GM10248 (cell line): ENCODE results near the gene SBNO2.

ENCODE experiments used
- CTCF ChIA-PET: fragments of 300-600 bp; sonication (Branson Sonifier 250); formaldehyde crosslinking; extraction: SDS; loops from one replicate; lab custom pipeline; 2021; ENCODE audit warnings: antibody characterized with exemption; lab: Yijun Ruan, JAX
- POLR2A ChIA-PET: fragments of 350-650 bp; sonication (Branson Sonifier 250); formaldehyde crosslinking; extraction: SDS; loops from one replicate; lab custom pipeline; 2020; ENCODE audit warnings: antibody characterized with exemption; lab: Yijun Ruan, JAX
- DNase-seq: peaks from one replicate; pipeline ENCODE4 v3.0.0; 2012; ENCODE audit errors: extremely low spot score
- CTCF ChIP-seq: IDR thresholded peaks from 2 replicates; pipeline ENCODE4 v1.5.1; 2012; ENCODE audit warnings: mild to moderate bottlenecking, low read depth; ENCODE audit errors: extremely low read depth, missing control alignments, control extremely low read depth

Gene SBNO2

GRCh38 chr19:1154731-1155351 lies 19.2 kb downstream of the SBNO2 start:
- POLR2A ChIA-PET, result interaction anchor here (0.6 kb wide), 1 partner anchor 290 kb away, joined by 7 read pairs; no protein-coding TSS in a partner anchor
- DNase-seq, result no peak
- CTCF ChIA-PET, result interaction anchor here (1.2 to 1.7 kb wide), 4 partner anchors 21 to 42 kb away, joined by 3 to 4 read pairs (median 3); no protein-coding TSS in a partner anchor
- no peak for TF ChIP-seq CTCF

GRCh38 chr19:1153891-1154730 lies 20.0 kb downstream of the SBNO2 start:
- no peak for TF ChIP-seq CTCF
- POLR2A ChIA-PET, result no interaction called here
- no peak for DNase-seq
- CTCF ChIA-PET, result interaction anchor here (0.8 to 1.3 kb wide), 2 partner anchors 28 to 40 kb away, joined by 3 read pairs; no protein-coding TSS in a partner anchor

- TF ChIP-seq CTCF, result no peak
- ChIA-PET CTCF (interaction anchor here (1.3 kb wide), 1 partner anchor 92 kb away, joined by 3 read pairs; no protein-coding TSS in a partner anchor), POLR2A (no interaction called here)
- DNase-seq, result no peak
Measured at GRCh38 chr19:1151917-1152587, 22.0 kb downstream of the SBNO2 start.

- TF ChIP-seq CTCF, result no peak
- CTCF ChIA-PET, result no interaction called here
- DNase-seq, result no peak
- POLR2A ChIA-PET, result no interaction called here
Measured at GRCh38 chr19:1151037-1151724, 22.9 kb downstream of the SBNO2 start.

GRCh38 chr19:1150333-1151036 lies 23.6 kb downstream of the SBNO2 start:
- TF ChIP-seq CTCF, result no peak
- CTCF ChIA-PET, result no interaction called here
- no peak for DNase-seq
- POLR2A ChIA-PET, result no interaction called here
